H9 (cell line): ENCODE measurements around the gene VPS39. TPM values are rescaled to one million over a fixed set of nuclear protein-coding genes. Genes with fewer than 3 reads are reported as not detected.

Experiments
- DNase-seq: peaks from one replicate; pipeline ENCODE4 v3.0.0-alpha.2; 2017
- H2AFZ ChIP-seq: one replicate; pipeline ENCODE4 v1.6.1; 2013; ENCODE audit warnings: mild to moderate bottlenecking, low read length, control low read depth, moderate library complexity
- H2AK5ac ChIP-seq: 2 replicates; pipeline ENCODE4 v1.6.1; 2013; ENCODE audit warnings: low read length, control low read depth, mixed read lengths; ENCODE audit not compliant: insufficient read length
- H2BK120ac ChIP-seq: one replicate; pipeline ENCODE4 v1.6.1; 2013; ENCODE audit warnings: low read depth, mild to moderate bottlenecking, low read length, control low read depth, inconsistent platforms; ENCODE audit not compliant: poor library complexity, severe bottlenecking
- H2BK12ac ChIP-seq: 2 replicates; pipeline ENCODE4 v1.6.1; 2013; ENCODE audit warnings: low read length, control low read depth, mixed read lengths, low read depth; ENCODE audit not compliant: insufficient read length
- H2BK15ac ChIP-seq: 2 replicates; pipeline ENCODE4 v1.6.1; 2013; ENCODE audit warnings: low read depth, low read length, control low read depth
- H2BK20ac ChIP-seq: one replicate; pipeline ENCODE4 v1.6.1; 2013; ENCODE audit warnings: low read depth, mild to moderate bottlenecking, low read length, control low read depth, inconsistent platforms; ENCODE audit not compliant: poor library complexity, severe bottlenecking
- H2BK5ac ChIP-seq: 2 replicates; pipeline ENCODE4 v1.6.1; 2013; ENCODE audit warnings: low read length, control low read depth, mixed read lengths; ENCODE audit not compliant: insufficient read length
- H3K14ac ChIP-seq: 2 replicates; pipeline ENCODE4 v1.6.1; 2013; ENCODE audit warnings: low read length, control low read depth; ENCODE audit not compliant: insufficient read depth
- H3K18ac ChIP-seq: 2 replicates; pipeline ENCODE4 v1.6.1; 2013; ENCODE audit warnings: low read depth, mild to moderate bottlenecking, mixed read lengths, low read length, control low read depth; ENCODE audit not compliant: insufficient read length
- H3K23ac ChIP-seq: 2 replicates; pipeline ENCODE4 v1.6.1; 2013; ENCODE audit warnings: low read length, control low read depth, mixed read lengths, low read depth; ENCODE audit not compliant: insufficient read length
- H3K23me2 ChIP-seq: 2 replicates; pipeline ENCODE4 v1.6.1; 2013; ENCODE audit warnings: low read depth, mild to moderate bottlenecking, mixed read lengths, low read length, control low read depth; ENCODE audit not compliant: insufficient read length, poor library complexity, severe bottlenecking
- H3K27ac ChIP-seq: 2 replicates; pipeline ENCODE4 v1.5.1; 2013; ENCODE audit warnings: low read length, control low read depth, mixed read lengths, low read depth; ENCODE audit not compliant: insufficient read length
- H3K27me3 ChIP-seq: 2 replicates; pipeline ENCODE4 v1.6.1; 2013; ENCODE audit warnings: low read length, control low read depth, inconsistent platforms; ENCODE audit not compliant: insufficient read depth
- H3K4ac ChIP-seq: 2 replicates; pipeline ENCODE4 v1.6.1; 2013; ENCODE audit warnings: low read depth, mild to moderate bottlenecking, control low read depth, inconsistent platforms, low read length, moderate library complexity
- H3K4me1 ChIP-seq: 2 replicates; pipeline ENCODE4 v1.6.1; 2013; ENCODE audit warnings: low read length, control low read depth, inconsistent platforms; ENCODE audit not compliant: insufficient read depth
- H3K4me2 ChIP-seq: 2 replicates; pipeline ENCODE4 v1.6.1; 2013; ENCODE audit warnings: low read length, control low read depth, mixed read lengths; ENCODE audit not compliant: insufficient read length, insufficient read depth
- H3K56ac ChIP-seq: 2 replicates; pipeline ENCODE4 v1.6.1; 2013; ENCODE audit warnings: low read depth, mild to moderate bottlenecking, mixed read lengths, low read length, control low read depth; ENCODE audit not compliant: insufficient read length
- H3K79me1 ChIP-seq: 2 replicates; pipeline ENCODE4 v1.6.1; 2013; ENCODE audit warnings: low read depth, mild to moderate bottlenecking, moderate library complexity, low read length, control low read depth, inconsistent platforms; ENCODE audit not compliant: insufficient read depth, poor library complexity, severe bottlenecking
- H3K79me2 ChIP-seq: 2 replicates; pipeline ENCODE4 v1.6.1; 2013; ENCODE audit warnings: low read length, control low read depth, inconsistent platforms; ENCODE audit not compliant: insufficient read depth
- H3K9ac ChIP-seq: 2 replicates; pipeline ENCODE4 v1.6.1; 2013; ENCODE audit warnings: low read length, control low read depth, mixed read lengths; ENCODE audit not compliant: insufficient read length; ENCODE audit errors: extremely low read depth
- H3K9me3 ChIP-seq: one replicate; pipeline ENCODE4 v1.6.1; 2013; ENCODE audit warnings: low read depth, low read length, inconsistent platforms; ENCODE audit not compliant: control insufficient read depth
- H3T11ph ChIP-seq: one replicate; pipeline ENCODE4 v1.6.1; 2013; ENCODE audit warnings: mild to moderate bottlenecking, low read length, control low read depth, inconsistent platforms
- H4K20me1 ChIP-seq: one replicate; pipeline ENCODE4 v1.6.1; 2013; ENCODE audit not compliant: control insufficient read depth, insufficient read length, insufficient read depth
- H4K5ac ChIP-seq: 2 replicates; pipeline ENCODE4 v1.6.1; 2013; ENCODE audit warnings: low read depth, mild to moderate bottlenecking, mixed read lengths, low read length, control low read depth; ENCODE audit not compliant: insufficient read length
- H4K8ac ChIP-seq: replicated peaks from 2 replicates; pipeline ENCODE4 v1.6.1; 2013; ENCODE audit warnings: low read length, control low read depth, mixed read lengths, low read depth; ENCODE audit not compliant: insufficient read length
- H4K91ac ChIP-seq: 2 replicates; pipeline ENCODE4 v1.6.1; 2013; ENCODE audit warnings: low read depth, mild to moderate bottlenecking, moderate library complexity, mixed read lengths, low read length, control low read depth; ENCODE audit not compliant: insufficient read length
- H3K27ac Mint-ChIP-seq, 3 experiments: 2 replicates in 2 of 3; 3 replicates in 1 of 3; pipeline ENCODE4 v1.8.0; 2020 to 2021; ENCODE audit warnings: mixed read lengths in 3 of 3, mild to moderate bottlenecking in 1 of 3, moderate library complexity in 1 of 3
- H3K27me3 Mint-ChIP-seq: 2 replicates; pipeline ENCODE4 v1.8.0; 2021; ENCODE audit warnings: low read depth, mild to moderate bottlenecking, moderate library complexity, mixed read lengths
- H3K36me3 Mint-ChIP-seq, 3 experiments: 2 replicates in 2 of 3; 3 replicates in 1 of 3; pipeline ENCODE4 v1.8.0; 2020 to 2021; ENCODE audit warnings: low read depth in 3 of 3, mixed read lengths in 3 of 3; ENCODE audit not compliant: insufficient read depth in 1 of 3
- H3K4me1 Mint-ChIP-seq, 2 experiments: 2 replicates each; pipeline ENCODE4 v1.8.0; 2020; ENCODE audit warnings: mixed read lengths in 2 of 2
- H3K4me3 Mint-ChIP-seq, 2 experiments: 2 replicates in 1 of 2; 3 replicates in 1 of 2; pipeline ENCODE4 v1.8.0; 2020 to 2021; ENCODE audit warnings: mild to moderate bottlenecking in 2 of 2, mixed read lengths in 2 of 2, moderate library complexity in 1 of 2
- H3K9me3 Mint-ChIP-seq, 2 experiments: 2 replicates in 1 of 2; 3 replicates in 1 of 2; pipeline ENCODE4 v1.8.0; 2020; ENCODE audit warnings: mild to moderate bottlenecking in 2 of 2, mixed read lengths in 2 of 2, moderate library complexity in 1 of 2
- WGBS: extraction: QIAGEN DNeasy Blood & Tissue Kit; methylation state at CpG from one replicate; pipeline ENCODE4 v1.1.7; 2013; ENCODE audit warnings: missing lambda C conversion rate, low lambda C conversion rate, mixed read lengths; ENCODE audit not compliant: insufficient read length; ENCODE audit errors: extremely low coverage; 5-methylcytosine and 5-hydroxymethylcytosine counted together
- total RNA-seq: library from RNA; stranded (reverse); gene quantifications from 2 replicates; pipeline ENCODE4 v1.2.1, GENCODE V29; 2021
- TF ChIP-seq, protein P1 (sequence below): fragments of 200-600 bp; sonication (generic); conservative IDR thresholded peaks from 3 replicates; pipeline ENCODE4 v1.8.0; 2021; ENCODE audit warnings: antibody characterized with exemption, mild to moderate bottlenecking

VPS39 gene
- total RNA-seq, 1 experiment from 2014 or later = 48.6 TPM

DNA sequence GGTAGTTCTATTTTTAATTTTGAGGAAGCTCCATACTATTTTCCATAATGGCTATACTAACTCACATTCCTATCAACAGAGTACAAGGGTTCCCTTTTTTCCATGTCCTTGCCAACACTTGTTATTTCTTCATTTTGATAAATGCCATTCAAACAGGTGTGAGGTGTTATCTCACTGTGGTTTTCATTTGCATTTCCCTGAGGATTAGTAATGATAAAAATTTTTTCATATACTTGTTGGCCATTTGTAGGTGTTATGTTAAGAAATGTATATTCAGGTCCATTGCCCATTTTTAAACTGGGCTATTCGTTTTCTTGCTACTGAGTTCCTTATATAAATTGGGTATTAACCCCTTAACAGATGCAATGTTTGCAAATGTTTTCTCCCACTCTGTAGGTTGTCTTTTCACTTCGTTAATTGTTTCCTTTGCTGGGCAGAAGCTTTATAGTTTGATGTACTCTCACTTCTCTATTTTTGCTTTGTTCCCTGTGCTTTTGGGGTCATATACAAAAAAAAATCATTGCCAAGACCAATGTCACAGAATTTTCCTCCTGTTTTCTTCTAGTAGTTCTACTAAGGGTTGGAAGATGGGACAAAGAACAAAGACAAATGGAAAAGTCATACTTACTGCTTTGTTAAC is 11.0 kb upstream of the VPS39 start:
- Histone ChIP-seq H2BK12ac (no peak overlapping the region), H3K79me2 (no peaks in the 10 kb centered on the region), H3K27me3 (no peaks in the 10 kb centered on the region), H3K14ac (no peak overlapping the region), H3K27ac (no peak overlapping the region), H3K18ac (no peak overlapping the region), H3K79me1 (no peaks in the 10 kb centered on the region), H3T11ph (no peak overlapping the region), H4K20me1 (no peaks in the 10 kb centered on the region), H3K4me2 (no peak overlapping the region), H3K4me1 (no peaks in the 10 kb centered on the region), H3K4ac (no peak overlapping the region), H3K56ac (no peak overlapping the region), H4K5ac (no peak overlapping the region), H3K9me3 (no peaks in the 10 kb centered on the region), H2BK15ac (no peak overlapping the region), H2BK20ac (no peak overlapping the region), H2BK120ac (no peak overlapping the region), H2AFZ (no peak overlapping the region), H4K91ac (no peak overlapping the region), H3K23me2 (no peaks in the 10 kb centered on the region), H2BK5ac (no peak overlapping the region), H3K23ac (no peak overlapping the region), H4K8ac (no peak overlapping the region), H2AK5ac (no peak overlapping the region), H3K9ac (no peak overlapping the region)
- H3K36me3 Mint-ChIP-seq = peaks cover 15 to 66% (median 52%) of the 10 kb centered on the region in 3 experiments; a peak in 6 of 7 replicates
- no peaks in the 10 kb centered on the region for H3K9me3 Mint-ChIP-seq
- no peaks in the 10 kb centered on the region for H3K27me3 Mint-ChIP-seq
- H3K27ac Mint-ChIP-seq = no peak overlapping the region
- H3K4me3 Mint-ChIP-seq = no peak overlapping the region
- no peak for DNase-seq
- WGBS = no CpG with 5 or more reads among the region's 2 CpGs
- H3K4me1 Mint-ChIP-seq = no peaks in the 10 kb centered on the region
- TF ChIP-seq, protein P1, sequence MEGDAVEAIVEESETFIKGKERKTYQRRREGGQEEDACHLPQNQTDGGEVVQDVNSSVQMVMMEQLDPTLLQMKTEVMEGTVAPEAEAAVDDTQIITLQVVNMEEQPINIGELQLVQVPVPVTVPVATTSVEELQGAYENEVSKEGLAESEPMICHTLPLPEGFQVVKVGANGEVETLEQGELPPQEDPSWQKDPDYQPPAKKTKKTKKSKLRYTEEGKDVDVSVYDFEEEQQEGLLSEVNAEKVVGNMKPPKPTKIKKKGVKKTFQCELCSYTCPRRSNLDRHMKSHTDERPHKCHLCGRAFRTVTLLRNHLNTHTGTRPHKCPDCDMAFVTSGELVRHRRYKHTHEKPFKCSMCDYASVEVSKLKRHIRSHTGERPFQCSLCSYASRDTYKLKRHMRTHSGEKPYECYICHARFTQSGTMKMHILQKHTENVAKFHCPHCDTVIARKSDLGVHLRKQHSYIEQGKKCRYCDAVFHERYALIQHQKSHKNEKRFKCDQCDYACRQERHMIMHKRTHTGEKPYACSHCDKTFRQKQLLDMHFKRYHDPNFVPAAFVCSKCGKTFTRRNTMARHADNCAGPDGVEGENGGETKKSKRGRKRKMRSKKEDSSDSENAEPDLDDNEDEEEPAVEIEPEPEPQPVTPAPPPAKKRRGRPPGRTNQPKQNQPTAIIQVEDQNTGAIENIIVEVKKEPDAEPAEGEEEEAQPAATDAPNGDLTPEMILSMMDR = no peak
